Measurements from ENCODE around the gene MANF.

The MANF gene

GRCh38 chr3:51390246-51391074 is 5.4 kb downstream of the MANF start:
- DNase-seq: no peak

DNA sequence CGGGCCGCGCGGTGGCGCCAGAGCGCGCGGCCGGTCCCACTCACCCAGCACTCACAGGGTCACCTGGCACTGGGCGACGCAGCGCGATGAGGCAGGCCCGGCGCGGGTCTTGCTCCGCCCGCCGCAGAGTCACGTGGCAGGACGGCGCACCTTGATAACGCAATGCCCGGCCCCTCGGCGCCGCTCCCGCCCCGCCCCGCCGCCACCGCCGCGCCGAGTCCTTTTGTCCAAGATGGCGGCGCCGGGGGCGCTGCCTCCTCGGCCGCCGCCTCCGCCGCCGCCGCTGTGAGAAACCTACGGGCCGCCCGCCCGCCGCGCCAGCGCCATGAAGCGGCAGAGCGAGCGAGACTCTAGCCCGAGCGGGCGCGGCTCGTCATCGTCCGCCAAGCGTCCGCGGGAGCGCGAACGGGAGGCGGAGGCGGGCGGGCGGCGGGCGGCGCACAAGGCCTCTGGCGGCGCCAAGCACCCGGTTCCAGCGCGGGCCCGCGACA is 6.0 kb downstream of the MANF start, which contains the start of gene RBM15B:
Gene RBM15B (plus strand): TSS at position 211 of the 491 bp plus-strand sequence. CDS start 115 bp downstream, at position 326.
- DNase-seq: peak; percentile 94 to 97 (median 96)

- peak in 2 of 4 experiments; percentile 36 to 48 for DNase-seq
Measured at GRCh38 chr3:51391566-51392354, 6.7 kb downstream of the MANF start.

DNA sequence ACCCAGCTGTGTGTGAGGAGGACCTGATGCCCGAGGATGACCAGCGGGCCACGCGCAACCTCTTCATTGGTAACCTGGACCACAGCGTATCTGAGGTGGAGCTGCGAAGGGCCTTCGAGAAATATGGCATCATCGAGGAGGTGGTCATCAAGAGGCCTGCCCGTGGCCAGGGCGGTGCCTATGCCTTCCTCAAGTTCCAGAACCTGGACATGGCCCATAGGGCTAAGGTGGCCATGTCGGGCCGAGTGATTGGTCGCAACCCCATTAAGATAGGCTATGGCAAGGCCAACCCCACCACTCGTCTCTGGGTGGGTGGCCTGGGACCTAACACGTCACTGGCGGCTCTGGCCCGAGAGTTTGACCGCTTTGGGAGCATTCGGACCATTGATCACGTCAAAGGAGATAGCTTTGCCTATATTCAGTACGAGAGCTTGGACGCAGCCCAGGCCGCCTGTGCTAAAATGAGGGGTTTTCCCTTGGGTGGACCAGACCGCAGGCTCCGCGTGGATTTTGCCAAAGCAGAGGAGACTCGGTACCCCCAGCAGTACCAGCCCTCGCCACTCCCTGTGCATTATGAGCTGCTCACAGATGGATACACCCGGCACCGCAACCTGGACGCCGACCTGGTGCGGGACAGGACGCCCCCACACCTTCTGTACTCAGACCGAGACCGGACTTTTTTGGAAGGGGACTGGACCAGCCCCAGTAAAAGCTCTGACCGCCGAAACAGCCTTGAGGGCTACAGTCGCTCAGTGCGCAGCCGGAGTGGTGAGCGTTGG is 7.5 kb downstream of the MANF start:
- DNase-seq: no peak

GRCh38 chr3:51393134-51393495 is 8.0 kb downstream of the MANF start:
- no peak for DNase-seq

DNA sequence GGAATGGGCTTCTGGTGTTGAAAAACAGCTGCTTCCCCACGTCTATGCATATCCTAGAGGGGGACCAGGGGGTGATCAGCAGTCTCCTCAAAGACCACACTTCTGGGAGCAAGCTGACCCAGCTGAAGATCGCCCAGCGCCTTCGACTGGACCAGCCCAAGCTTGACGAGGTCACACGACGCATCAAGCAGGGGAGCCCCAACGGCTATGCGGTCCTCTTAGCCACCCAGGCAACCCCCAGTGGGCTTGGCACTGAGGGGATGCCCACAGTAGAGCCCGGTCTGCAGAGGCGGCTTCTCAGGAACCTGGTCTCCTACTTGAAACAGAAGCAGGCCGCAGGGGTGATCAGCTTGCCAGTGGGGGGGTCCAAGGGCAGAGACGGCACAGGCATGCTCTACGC is 8.5 kb downstream of the MANF start:
- no peak for DNase-seq

- no peak for DNase-seq
Measured at GRCh38 chr3:51394541-51394940, 9.4 kb downstream of the MANF start.

- no peak for DNase-seq
Measured at GRCh38 chr3:51395493-51396213, 10.6 kb downstream of the MANF start.

DNA sequence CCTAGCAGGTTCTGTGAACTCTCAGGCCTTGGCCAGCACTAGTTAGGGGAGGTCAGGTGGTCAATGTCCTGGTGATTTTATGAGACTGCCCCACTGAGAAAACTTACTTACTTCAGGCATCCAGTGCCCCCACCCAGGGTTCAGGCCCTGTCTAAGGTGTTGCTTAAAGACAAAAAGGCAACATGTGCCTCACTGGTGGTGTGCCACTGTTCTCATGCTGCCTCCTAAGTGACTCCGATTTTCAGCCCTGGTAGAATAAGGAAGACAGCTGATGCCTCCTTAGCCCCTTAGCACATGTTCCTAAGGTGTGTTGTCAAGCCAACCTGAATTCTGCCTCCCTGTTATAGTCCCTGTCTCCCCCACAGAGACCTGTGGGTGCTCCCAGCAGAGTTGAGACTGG is 11.3 kb downstream of the MANF start:
- no peak for DNase-seq

DNA sequence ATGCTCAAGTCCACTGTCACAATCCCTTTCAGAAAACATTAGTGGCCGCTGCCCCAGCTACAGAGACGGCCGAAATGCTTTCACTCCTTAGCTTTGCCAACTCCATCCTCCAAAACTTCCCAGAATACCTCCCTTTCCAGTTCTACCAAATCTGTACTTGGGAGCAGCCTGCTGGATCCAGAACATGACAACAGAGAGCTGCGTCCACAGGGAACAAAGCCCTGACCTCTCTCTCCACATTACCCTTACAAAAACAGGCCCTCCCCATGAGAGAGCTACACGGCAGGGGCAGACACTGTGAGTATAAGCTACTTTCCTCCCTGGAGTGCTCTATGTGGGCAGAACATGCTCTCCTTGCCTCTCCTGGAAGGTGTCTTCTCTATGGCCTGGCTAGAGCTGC is 12.3 kb downstream of the MANF start:
- no peak for DNase-seq

DNA sequence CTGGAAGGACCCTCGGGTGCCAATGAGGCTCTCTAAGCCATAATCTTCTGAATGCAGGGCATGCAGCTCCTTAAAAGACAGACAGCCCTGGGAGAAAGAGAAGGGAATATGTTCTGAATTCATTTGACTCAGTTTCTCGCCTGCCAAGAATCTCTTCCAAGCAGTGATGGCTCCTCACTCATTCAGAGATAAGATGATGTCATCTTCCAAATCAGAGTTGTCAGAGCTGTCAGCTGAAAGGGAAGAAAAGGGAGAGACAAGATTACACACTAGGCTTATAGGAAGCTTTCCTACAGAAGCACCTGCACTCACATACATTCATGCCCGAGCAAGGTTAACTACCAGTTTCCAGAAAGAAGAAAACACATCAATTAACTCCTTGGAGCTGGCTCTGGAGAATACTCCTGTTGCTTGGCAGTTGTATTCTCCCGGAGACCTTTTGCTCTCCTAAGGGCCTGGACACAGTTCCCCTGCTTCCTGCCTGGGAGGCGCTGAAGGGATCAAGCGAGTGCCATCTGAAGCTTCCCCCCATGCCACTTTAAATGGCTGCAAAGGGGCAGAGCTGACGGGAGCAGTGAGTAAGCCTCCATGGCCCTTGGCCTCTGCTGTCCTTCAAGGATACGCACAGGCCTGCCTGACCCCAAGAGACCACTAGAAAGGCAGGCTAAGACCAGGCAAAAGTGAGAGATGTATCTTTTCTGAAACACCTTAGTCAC is 13.7 kb downstream of the MANF start:
- no peak for DNase-seq

- no peak for DNase-seq
Measured at GRCh38 chr3:51400166-51400565, 15.1 kb downstream of the MANF start.

- DNase-seq: no peak
Measured at GRCh38 chr3:51401735-51402134, 16.6 kb downstream of the MANF start.

GRCh38 chr3:51403675-51404074 is 18.6 kb downstream of the MANF start:
- DNase-seq: no peak

DNA sequence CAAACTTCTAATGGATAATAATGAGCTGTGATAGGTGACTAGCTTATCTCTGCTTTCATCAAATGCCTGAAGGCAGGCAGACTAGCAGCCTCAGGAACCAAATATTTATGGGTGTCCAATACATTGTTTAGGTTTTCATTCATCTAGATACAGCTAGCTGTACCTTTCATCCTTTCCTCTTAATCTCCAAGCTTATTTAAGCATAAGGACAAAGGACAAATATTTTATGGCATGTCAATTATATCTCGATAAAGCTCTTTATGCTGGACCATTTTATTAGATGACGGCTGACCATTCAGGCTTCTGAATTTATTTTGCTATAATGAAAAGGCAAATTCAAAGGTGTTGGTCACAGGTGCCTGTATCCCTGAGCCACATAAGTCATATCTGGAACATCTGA is 22.9 kb downstream of the MANF start:
- no peak for DNase-seq

DNA sequence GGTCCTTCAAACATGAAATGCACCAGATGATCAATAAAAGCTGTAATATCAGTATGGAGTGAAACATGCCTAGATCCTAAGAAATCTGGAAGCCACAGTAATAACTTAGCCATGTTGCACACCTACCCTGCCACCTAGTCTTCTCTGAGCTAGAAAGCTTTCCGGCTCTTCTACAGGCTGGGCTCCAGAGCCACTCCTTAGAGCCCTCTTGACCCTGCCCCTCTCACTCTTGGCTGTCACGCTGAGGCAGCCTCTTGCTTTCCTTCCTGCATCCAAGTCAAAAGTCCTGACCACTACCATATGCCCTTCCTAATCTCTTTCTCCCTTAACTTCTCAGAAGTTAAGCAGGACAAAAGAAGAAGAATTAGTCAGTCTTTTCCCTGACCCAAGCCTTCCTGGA is 23.7 kb downstream of the MANF start:
- DNase-seq: no peak

DNA sequence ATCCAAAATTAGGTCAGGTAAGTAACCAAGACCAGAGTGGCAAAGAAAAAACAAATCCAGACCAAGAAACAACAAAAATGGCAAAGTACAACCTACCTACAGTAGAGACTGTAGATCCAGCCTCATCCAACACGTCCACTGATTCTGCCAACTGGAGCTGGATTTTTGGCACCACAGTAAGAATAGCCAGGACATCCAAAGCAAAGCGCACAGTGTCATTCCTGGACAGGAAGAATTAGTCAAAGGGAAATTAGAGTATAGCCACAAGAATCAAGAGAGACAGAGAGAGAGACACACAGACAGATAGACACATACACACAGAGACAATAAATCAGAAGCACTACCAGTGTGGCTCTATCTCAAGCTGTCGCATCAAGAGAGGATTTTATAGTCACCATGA is 37.1 kb downstream of the MANF start:
- DNase-seq: no peak

- no peak for DNase-seq
Measured at GRCh38 chr3:51426921-51427320, 41.8 kb downstream of the MANF start.

- DNase-seq: no peak
Measured at GRCh38 chr3:51429138-51429537, 44.0 kb downstream of the MANF start.

DNA sequence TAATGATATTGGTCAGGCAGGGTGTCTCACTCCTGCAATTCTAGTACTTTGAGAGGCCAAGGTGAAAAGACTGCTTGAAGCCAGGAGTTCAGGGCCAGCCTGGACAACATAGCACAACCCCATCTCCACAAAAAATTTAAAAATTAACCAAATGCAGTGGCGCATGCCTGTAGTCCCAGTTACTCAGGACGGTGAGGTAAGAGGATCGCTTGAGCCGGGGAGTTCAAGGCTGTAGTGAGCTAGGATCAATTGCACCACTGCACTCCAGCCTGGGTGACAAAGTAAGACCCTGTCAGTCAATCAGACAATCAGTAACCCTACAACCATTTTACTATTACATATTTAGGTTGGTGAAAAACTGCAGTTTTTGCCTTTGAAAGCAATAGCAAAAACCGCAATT is 49.0 kb downstream of the MANF start:
- no peak for DNase-seq

DNA sequence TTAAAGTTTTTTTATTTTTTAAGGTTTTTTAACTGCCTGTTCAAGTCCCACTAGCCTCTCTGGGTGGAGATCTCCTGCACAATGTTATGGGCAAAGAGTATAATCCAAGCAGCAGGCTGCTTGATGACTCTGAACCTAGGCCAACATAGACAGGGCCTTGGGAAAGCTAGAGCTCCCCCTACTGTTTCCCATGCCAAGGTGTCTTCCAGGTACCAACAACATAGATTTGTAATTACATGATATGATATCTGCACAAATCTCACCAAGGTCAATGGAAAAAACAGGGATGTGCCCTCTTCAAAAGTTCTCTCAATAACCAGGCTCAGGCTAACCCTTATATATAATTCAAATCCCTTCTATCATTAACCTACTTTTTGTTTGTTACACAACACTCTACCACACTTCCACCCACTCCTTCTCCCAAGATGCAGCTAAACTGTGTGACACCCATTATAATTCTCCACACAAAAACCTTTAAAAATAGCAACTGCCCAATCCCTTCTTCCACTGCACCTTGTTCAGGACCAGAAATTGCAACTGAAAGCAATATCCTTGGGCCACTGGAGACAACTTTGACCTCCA is 49.7 kb downstream of the MANF start:
- DNase-seq: peak in 1 of 4 experiments; percentile 16

All from activated CD4-positive, CD25-positive, alpha-beta regulatory T cell (primary cell).